Measurements from ENCODE around the gene IGFBP6.

GRCh38 chr12:53105712-53106439, 8.4 kb downstream of the IGFBP6 start:
- TF ChIP-seq, protein P1, sequence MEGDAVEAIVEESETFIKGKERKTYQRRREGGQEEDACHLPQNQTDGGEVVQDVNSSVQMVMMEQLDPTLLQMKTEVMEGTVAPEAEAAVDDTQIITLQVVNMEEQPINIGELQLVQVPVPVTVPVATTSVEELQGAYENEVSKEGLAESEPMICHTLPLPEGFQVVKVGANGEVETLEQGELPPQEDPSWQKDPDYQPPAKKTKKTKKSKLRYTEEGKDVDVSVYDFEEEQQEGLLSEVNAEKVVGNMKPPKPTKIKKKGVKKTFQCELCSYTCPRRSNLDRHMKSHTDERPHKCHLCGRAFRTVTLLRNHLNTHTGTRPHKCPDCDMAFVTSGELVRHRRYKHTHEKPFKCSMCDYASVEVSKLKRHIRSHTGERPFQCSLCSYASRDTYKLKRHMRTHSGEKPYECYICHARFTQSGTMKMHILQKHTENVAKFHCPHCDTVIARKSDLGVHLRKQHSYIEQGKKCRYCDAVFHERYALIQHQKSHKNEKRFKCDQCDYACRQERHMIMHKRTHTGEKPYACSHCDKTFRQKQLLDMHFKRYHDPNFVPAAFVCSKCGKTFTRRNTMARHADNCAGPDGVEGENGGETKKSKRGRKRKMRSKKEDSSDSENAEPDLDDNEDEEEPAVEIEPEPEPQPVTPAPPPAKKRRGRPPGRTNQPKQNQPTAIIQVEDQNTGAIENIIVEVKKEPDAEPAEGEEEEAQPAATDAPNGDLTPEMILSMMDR (conservative IDR thresholded peaks at IDR 0.05; ENCODE audit: low read depth, low read length): no peak
- no peak for TF ChIP-seq EZH2 (IDR thresholded peaks at IDR 0.05; ENCODE audit: borderline replicate concordance, low read depth, low read length, poor library complexity, severe bottlenecking)

Measured in A673 (cell line).